ENCODE results near the gene ELMO1. TPM values are rescaled to one million over a fixed set of nuclear protein-coding genes. Genes with fewer than 3 reads are reported as not detected.

Gene ELMO1
- total and polyA plus RNA-seq, 5 experiments from 2014 or later: 26.9 to 120 (median 58.4) TPM

DNA sequence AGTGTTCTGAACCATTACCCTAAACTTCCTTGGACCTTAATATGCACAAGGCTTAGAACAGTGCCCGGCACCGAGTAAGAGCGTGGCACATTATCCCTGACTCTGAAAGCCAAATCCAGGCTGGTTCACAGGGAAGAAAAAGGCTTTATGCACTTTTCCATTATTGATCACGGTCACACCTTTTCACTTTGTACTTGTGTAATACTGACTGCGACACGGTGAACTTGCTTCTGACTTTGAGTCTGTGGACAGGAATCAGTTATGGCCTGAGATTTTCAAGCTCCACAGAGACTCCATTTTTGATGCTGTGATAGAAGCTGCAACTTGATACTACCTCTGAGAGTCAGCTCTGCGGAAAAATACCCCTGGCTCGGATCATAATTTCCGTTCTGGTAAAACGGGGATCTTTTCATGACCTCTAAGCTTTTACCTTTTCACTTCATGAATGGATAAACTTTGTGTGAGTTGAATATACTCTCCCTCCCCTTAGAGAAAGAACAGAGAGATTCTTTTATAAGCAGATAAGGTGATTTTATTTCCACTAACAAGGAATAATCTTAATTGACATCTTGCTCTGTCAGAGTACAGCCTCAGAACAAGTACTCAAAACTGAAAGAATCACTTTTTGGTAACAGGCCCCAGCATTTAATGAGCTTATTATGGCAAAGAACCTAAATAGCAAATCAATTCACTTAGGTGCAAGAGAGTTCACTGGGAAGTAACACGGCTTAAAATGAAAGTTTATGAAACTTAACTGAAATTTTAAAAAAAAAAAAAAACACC is 88.8 kb downstream of the ELMO1 start:
- ATAC-seq (no peak), DNase-seq (no peak)
- POLR2A ChIA-PET: no interaction called here
- peaks cover 0 to 4% (median 0%) of the 10 kb centered on the region in 5 donors for H3K27me3 Mint-ChIP-seq
- H3K27ac Mint-ChIP-seq: peak overlapping the region in 1 of 10 donors; percentile 31
- no peak overlapping the region for H3K4me3 Mint-ChIP-seq
- H3K9me3 Mint-ChIP-seq: peaks cover 0 to 10% (median 0%) of the 10 kb centered on the region in 9 donors
- H3K36me3 Mint-ChIP-seq: no peaks in the 10 kb centered on the region
- H3K4me1 Mint-ChIP-seq: peaks cover 19 to 60% (median 58%) of the 10 kb centered on the region in 4 donors

DNA sequence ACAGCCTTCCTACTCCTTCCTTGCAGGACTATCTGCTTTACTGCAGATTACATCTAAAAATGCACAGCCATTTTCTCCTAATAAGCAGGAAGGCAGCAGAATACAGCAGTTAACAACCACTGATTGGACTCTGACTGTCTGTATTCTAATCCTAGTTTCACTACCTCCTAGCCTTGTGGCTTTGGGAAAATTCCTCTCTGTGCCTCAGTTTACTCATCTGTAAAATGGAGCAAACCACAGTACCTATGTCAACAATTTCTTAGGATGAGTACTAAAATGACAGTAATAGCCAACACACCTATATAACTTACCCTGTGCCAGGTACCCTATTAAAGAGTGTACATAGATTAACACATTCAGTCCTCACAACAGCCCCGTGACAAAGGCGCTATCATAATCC is 89.5 kb downstream of the ELMO1 start:
- no peak overlapping the region for H3K4me3 Mint-ChIP-seq

GRCh38 chr7:37357637-37357996 is 91.0 kb downstream of the ELMO1 start:
- peaks cover 22 to 63% (median 55%) of the 10 kb centered on the region in 4 donors for H3K4me1 Mint-ChIP-seq
- POLR2A ChIA-PET: interaction anchor here (1.0 kb wide), 1 partner anchor 91 kb away, joined by 3 read pairs; the partner anchor contains the start of gene ELMO1
- no peaks in the 10 kb centered on the region for H3K9me3 Mint-ChIP-seq
- no peaks in the 10 kb centered on the region for H3K27me3 Mint-ChIP-seq
- ATAC-seq: no peak
- DNase-seq: no peak
- H3K36me3 Mint-ChIP-seq: no peaks in the 10 kb centered on the region
- peak overlapping the region in 1 of 10 donors; percentile 58 for H3K27ac Mint-ChIP-seq
- H3K4me3 Mint-ChIP-seq: no peak overlapping the region

More for the DNA sequence above, 89.5 kb downstream of the ELMO1 start:
- Mint-ChIP-seq H3K36me3 (no peaks in the 10 kb centered on the region), H3K9me3 (peaks cover 0 to 10% (median 0%) of the 10 kb centered on the region in 9 donors), H3K27me3 (peaks cover 0 to 4% (median 0%) of the 10 kb centered on the region in 5 donors), H3K4me1 (peaks cover 23 to 63% (median 59%) of the 10 kb centered on the region in 4 donors), H3K27ac (peak overlapping the region in 1 of 10 donors; percentile 15)
- DNase-seq (no peak), ATAC-seq (no peak)
- POLR2A ChIA-PET: no interaction called here

- no peaks in the 10 kb centered on the region for H3K9me3 Mint-ChIP-seq
- ATAC-seq (no peak), DNase-seq (no peak)
- no peaks in the 10 kb centered on the region for H3K36me3 Mint-ChIP-seq
- H3K27ac Mint-ChIP-seq: peak overlapping the region in 2 of 10 donors; percentile 53 to 55
- H3K4me1 Mint-ChIP-seq: peaks cover 21 to 63% (median 55%) of the 10 kb centered on the region in 4 donors
- no peak overlapping the region for H3K4me3 Mint-ChIP-seq
- H3K27me3 Mint-ChIP-seq: no peaks in the 10 kb centered on the region
- POLR2A ChIA-PET: interaction anchor here (1.0 kb wide), 1 partner anchor 92 kb away, joined by 3 read pairs; the partner anchor contains the start of gene ELMO1
Measured at GRCh38 chr7:37356911-37357636, 91.6 kb downstream of the ELMO1 start.

GRCh38 chr7:37354656-37355131 is 94.0 kb downstream of the ELMO1 start:
- no peaks in the 10 kb centered on the region for H3K27me3 Mint-ChIP-seq
- peak overlapping the region; percentile 58 to 95 (median 86) for H3K27ac Mint-ChIP-seq
- no peaks in the 10 kb centered on the region for H3K36me3 Mint-ChIP-seq
- POLR2A ChIA-PET: interaction anchor here (1.5 to 4.6 kb wide), 4 partner anchors 68 to 93 kb away, joined by 4 to 50 read pairs (median 6); partner anchors contain the start of gene ELMO1
- H3K9me3 Mint-ChIP-seq: no peaks in the 10 kb centered on the region
- peak overlapping the region; percentile 32 to 98 (median 71) for H3K4me3 Mint-ChIP-seq
- H3K4me1 Mint-ChIP-seq: peaks cover 32 to 85% (median 67%) of the 10 kb centered on the region in 4 donors
- DNase-seq (no peak), ATAC-seq (no peak)

- peaks cover 32 to 91% (median 68%) of the 10 kb centered on the region in 4 donors for H3K4me1 Mint-ChIP-seq
- H3K36me3 Mint-ChIP-seq: no peaks in the 10 kb centered on the region
- peak overlapping the region; percentile 92 to 98 (median 95) for H3K4me3 Mint-ChIP-seq
- DNase-seq (no peak), ATAC-seq (no peak)
- H3K27ac Mint-ChIP-seq: peak overlapping the region; percentile 85 to 96 (median 94)
- POLR2A ChIA-PET: interaction anchor here (1.1 to 4.6 kb wide), 8 partner anchors 10 to 964 kb away, joined by 3 to 50 read pairs (median 5); partner anchors contain the start of genes ANLN and ELMO1
- no peaks in the 10 kb centered on the region for H3K9me3 Mint-ChIP-seq
- H3K27me3 Mint-ChIP-seq: no peaks in the 10 kb centered on the region
Measured at GRCh38 chr7:37353949-37354655, 94.6 kb downstream of the ELMO1 start.

- no peaks in the 10 kb centered on the region for H3K27me3 Mint-ChIP-seq
- H3K9me3 Mint-ChIP-seq: no peaks in the 10 kb centered on the region
- POLR2A ChIA-PET: interaction anchor here (0.6 to 4.6 kb wide), 12 partner anchors 9 to 964 kb away, joined by 3 to 50 read pairs (median 4); partner anchors contain the start of genes ANLN and ELMO1
Measured at GRCh38 chr7:37352974-37353948, 95.4 kb downstream of the ELMO1 start.

DNA sequence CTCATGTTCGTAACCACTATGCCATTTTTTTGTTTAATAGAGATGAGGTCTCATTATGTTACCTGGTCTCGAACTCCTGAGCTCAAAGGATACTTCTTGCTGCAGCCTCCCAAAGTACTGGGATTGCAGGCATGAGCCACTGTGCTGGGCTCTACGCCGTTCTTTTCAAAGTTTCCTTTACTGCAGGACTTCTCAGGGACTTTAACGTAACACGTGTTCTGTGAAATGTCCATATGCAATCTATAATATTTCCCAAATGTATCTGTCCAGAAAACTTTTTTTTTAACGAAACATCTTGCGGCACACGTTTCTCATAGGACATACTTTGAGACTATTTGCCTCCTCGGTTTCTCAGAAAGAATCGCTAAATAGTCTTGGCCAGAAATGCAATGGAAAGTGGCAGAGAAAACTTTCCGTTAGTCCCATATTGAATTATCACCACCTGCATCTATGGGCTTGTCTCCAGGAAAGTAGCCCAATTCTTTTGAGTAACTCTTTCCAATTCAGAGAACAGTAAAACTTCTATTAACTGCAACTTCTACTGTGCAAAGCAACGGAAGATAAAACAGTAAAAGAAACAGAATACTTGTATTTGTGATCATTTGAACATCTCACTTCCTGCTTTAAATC is 96.3 kb downstream of the ELMO1 start:
- no peaks in the 10 kb centered on the region for H3K27me3 Mint-ChIP-seq
- no peak for DNase-seq
- H3K4me3 Mint-ChIP-seq: peak overlapping the region; percentile 92 to 98 (median 95)
- no peaks in the 10 kb centered on the region for H3K9me3 Mint-ChIP-seq
- no peak for ATAC-seq
- H3K36me3 Mint-ChIP-seq: no peaks in the 10 kb centered on the region
- H3K4me1 Mint-ChIP-seq: peaks cover 33 to 95% (median 73%) of the 10 kb centered on the region in 4 donors
- H3K27ac Mint-ChIP-seq: peak overlapping the region; percentile 85 to 96 (median 94)
- POLR2A ChIA-PET: interaction anchor here (1.2 to 4.6 kb wide), 6 partner anchors 10 to 95 kb away, joined by 4 to 50 read pairs (median 6); partner anchors contain the start of gene ELMO1

More at GRCh38 chr7:37352974-37353948, 95.4 kb downstream of the ELMO1 start:
- DNase-seq: peak; percentile 41 to 86 (median 76)
- Mint-ChIP-seq H3K4me3 (peak overlapping the region; percentile 92 to 98 (median 95)), H3K27ac (peak overlapping the region; percentile 85 to 96 (median 94)), H3K4me1 (peaks cover 35 to 95% (median 71%) of the 10 kb centered on the region in 4 donors), H3K36me3 (no peaks in the 10 kb centered on the region)
- ATAC-seq: peak; percentile 91 to 92

- H3K27ac Mint-ChIP-seq: no peak overlapping the region
- H3K4me3 Mint-ChIP-seq: peak overlapping the region in 7 of 10 donors; percentile 31 to 98 (median 95)
- H3K27me3 Mint-ChIP-seq: no peaks in the 10 kb centered on the region
- no peaks in the 10 kb centered on the region for H3K9me3 Mint-ChIP-seq
- DNase-seq (no peak), ATAC-seq (no peak)
- H3K4me1 Mint-ChIP-seq: peaks cover 33 to 88% (median 71%) of the 10 kb centered on the region in 4 donors
- no peaks in the 10 kb centered on the region for H3K36me3 Mint-ChIP-seq
- POLR2A ChIA-PET: interaction anchor here (1.2 to 4.6 kb wide), 2 partner anchors 9 to 96 kb away, joined by 5 to 50 read pairs; partner anchors contain the start of gene ELMO1
Measured at GRCh38 chr7:37351716-37352115, 96.9 kb downstream of the ELMO1 start.

GRCh38 chr7:37349979-37350590 is 98.6 kb downstream of the ELMO1 start:
- ATAC-seq (no peak), DNase-seq (no peak)
- Mint-ChIP-seq H3K4me3 (peak overlapping the region in 2 of 10 donors; percentile 15 to 43), H3K36me3 (no peaks in the 10 kb centered on the region), H3K27ac (peak overlapping the region in 2 of 10 donors; percentile 37 to 47), H3K27me3 (no peaks in the 10 kb centered on the region), H3K9me3 (no peaks in the 10 kb centered on the region), H3K4me1 (peaks cover 38 to 79% (median 70%) of the 10 kb centered on the region in 4 donors)
- POLR2A ChIA-PET: interaction anchor here (0.9 kb wide), 1 partner anchor 39 kb away, joined by 3 read pairs; no protein-coding TSS in a partner anchor

Data from naive thymus-derived CD8-positive, alpha-beta T cell (primary cell).